A673 (cell line): Measurements from ENCODE around the gene LCA5L.

Experiments
- EZH2 ChIP-seq: fragments of 200-600 bp; sonication (generic); IDR thresholded peaks from 2 replicates; pipeline ENCODE4 v1.6.1; 2017; ENCODE audit warnings: borderline replicate concordance, low read depth, mild to moderate bottlenecking, mixed read lengths, antibody characterized with exemption, low read length; ENCODE audit not compliant: poor library complexity, severe bottlenecking
- TF ChIP-seq, protein P1 (sequence below): fragments of 300-800, 200-600 bp; sonication (generic); conservative IDR thresholded peaks from 2 replicates; pipeline ENCODE4 v1.5.1; 2017; ENCODE audit warnings: low read depth, mild to moderate bottlenecking, antibody characterized with exemption, low read length, moderate library complexity, mixed read lengths

DNA sequence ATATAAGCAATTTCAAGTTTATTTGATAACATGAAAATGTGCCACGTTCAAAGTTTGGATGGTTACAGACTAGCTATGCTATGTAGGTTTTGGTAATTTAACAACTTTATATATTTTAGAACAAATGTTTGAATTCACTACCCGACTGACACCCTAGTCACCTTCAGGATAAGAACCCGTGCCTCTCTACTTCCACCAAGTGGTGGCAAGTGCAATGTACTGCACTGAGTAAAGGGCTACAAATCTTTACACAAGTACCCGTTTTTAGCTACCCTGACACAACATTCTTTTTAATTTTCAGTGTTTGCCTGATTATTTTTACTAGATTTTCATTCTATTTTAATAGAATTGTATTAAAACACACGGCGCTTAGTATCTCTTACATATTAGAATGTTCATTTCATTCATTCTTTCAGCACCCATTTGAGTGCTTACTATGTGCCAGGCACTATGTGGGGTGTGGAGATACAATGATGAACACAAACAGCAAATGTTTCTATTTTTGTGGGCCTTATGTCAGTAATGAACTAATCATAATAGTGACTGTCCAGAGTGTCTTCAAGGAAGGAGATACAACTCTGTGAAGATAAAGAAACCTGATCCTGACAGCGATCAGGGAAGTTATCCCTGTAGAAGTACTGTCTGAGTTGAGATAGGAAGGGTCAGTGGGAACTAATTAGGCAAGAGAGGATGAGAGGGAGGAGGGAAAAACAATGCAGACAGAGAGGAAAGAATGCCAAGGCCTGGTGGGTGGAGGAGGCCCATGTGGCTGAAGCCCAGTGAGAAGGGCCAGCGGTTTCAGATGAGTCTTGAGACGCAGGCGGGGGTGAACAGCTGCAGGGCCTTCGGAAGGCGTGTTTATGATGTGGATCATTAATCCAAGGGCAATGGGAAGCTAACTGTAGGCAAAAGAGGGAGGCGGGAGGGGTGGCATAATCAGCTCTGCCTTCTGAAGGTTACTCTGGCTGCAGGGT lies 3.8 kb downstream of the LCA5L start:
- TF ChIP-seq, protein P1, sequence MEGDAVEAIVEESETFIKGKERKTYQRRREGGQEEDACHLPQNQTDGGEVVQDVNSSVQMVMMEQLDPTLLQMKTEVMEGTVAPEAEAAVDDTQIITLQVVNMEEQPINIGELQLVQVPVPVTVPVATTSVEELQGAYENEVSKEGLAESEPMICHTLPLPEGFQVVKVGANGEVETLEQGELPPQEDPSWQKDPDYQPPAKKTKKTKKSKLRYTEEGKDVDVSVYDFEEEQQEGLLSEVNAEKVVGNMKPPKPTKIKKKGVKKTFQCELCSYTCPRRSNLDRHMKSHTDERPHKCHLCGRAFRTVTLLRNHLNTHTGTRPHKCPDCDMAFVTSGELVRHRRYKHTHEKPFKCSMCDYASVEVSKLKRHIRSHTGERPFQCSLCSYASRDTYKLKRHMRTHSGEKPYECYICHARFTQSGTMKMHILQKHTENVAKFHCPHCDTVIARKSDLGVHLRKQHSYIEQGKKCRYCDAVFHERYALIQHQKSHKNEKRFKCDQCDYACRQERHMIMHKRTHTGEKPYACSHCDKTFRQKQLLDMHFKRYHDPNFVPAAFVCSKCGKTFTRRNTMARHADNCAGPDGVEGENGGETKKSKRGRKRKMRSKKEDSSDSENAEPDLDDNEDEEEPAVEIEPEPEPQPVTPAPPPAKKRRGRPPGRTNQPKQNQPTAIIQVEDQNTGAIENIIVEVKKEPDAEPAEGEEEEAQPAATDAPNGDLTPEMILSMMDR = peak; percentile 77
- TF ChIP-seq EZH2 = no peak
